ENCODE measurements around the gene SAMD15. TPM values are rescaled to one million over a fixed set of nuclear protein-coding genes. Genes with fewer than 3 reads are reported as not detected.
"Not testable (repeated sequence)": the region's sequence is repeated elsewhere in the genome, so short reads cannot be mapped to it uniquely, and the experiment has no call there.

SAMD15 gene
- 1 to 10 TPM; 3.0 to 5.7 (median 3.5) TPM for polyA plus RNA-seq (ENCODE audit: insufficient read depth in 1 of 5, insufficient read length in 5 of 5, low replicate concordance in 1 of 5)
- long read RNA-seq, donor 1, partial matches to known transcripts, result 0 of 1 reads
- long read RNA-seq, donor 1, other reads (novel, unspliced or antisense), result 0 of 1 reads
- long read RNA-seq, donor 2, partial matches to known transcripts, result 0 of 1 reads
- long read RNA-seq, donor 2, other reads (novel, unspliced or antisense), result 0 of 1 reads
- long read RNA-seq, donor 3, partial matches to known transcripts, result 0 of 6 reads
- long read RNA-seq, donor 3, other reads (novel, unspliced or antisense), result 6 of 6 reads
- long read RNA-seq, donor 4, result 0 reads
- long read RNA-seq, donor 5, result 0 reads
- long read RNA-seq, donor 6, result 0 reads
- long read RNA-seq, donor 7, partial matches to known transcripts, result 0 of 1 reads
- long read RNA-seq, donor 7, other reads (novel, unspliced or antisense), result 0 of 1 reads
- long read RNA-seq, donor 8, result 0 reads

DNA sequence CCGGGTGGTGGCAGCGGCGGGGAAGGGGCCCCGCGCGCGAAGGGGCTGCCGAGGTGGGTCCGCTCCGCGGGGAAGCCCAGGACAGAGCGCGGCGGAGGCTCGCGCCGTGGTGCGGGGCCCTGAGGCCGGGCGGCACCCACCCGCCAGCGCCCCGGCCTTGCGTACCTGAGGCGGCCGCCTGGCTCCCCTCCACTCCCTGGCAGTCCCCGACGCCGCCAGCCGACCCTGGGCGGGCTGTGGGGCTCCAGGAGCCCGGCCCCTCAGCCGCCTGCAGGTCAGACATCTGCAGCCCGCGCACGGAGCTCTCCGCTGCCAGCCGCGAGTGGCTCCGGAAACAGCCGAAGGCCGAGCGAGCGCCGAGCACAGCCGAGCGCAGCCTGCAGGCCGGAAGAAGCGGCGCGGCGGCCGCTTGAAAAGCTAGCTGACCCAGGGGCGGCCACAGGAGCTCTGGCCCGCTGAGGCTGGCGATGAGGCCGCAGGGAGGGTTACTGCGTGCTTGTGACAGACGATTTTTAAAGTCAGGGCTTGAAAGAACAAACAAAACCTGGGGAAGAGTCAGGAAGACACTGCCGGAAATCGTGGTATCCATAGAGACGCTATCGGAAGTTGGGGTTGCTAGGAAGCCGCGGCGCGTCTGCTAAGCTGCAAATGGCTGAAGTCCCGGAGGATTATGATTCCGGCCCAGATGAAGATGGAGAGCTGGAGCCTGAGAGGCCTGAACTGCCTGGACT is at the start of gene SAMD15, which contains the start of gene TMED8:
TSS of gene SAMD15 (plus strand) at position 609 of the 731 bp plus-strand sequence. CDS start at position 649, 40 bp downstream.
TSS of gene TMED8 (minus strand) at position 324 of the 731 bp plus-strand sequence. CDS start at position 283, 41 bp downstream.
- peak; percentile 86 to 88 for DNase-seq

DNA sequence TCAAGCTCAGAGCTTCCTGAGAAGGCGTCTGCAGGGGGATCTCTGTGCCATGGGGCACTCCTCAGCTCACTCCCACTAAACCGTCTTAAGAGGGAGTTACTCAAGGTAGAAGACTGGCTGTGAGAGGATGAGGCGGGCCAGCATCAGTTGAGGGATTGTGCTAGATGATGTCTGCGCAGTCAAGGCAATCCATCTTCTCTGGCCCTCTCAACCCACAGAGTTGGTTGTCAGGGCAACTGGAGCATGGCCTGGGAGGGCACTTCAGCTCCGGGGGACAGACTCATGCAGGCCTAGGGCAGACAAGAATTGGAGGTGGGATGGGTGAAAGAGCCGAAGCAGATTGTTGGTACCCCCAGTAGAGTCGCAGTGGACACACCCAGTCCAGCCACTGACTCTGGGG is 47.3 kb upstream of the SAMD15 start:
- DNase-seq, result no peak

DNA sequence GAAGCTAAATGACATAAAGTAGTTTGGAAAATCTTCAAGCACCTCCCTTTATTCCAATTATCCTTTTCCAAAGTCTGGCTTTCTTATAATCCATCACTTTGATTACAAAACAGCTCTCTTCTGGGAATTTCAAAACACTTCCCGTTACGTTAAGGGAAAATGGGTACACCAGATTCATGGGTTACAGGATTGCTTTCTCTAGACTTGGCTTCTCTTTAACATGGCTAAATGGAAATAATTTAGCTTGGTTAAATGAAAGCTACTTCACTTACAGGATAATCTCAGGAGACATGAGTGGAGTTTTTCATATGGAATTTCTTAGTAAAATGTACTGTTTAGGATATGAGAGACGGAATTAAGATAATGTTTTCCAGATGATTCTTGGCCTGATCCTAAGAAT is 41.6 kb upstream of the SAMD15 start:
- no peak for DNase-seq

DNA sequence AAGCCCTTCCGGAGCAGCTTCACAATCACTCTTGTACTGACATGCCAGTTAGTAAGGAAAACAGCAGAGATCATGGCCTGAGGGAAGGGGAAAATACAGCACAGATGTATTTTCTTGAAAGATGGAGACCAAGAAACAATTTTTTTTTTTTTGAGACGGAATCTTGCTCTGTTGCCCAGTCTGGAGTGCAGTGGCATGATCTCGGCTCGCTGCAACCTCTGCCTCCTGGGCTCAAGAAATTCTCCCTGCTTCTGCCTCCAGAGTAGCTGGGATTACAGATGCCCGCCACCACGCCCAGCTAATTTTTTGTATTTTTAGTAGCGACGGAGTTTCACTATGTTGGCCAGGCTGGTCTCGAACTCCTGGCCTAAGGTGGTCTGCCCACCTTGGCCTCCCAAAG is 39.9 kb upstream of the SAMD15 start:
- not testable (repeated sequence) for DNase-seq

DNA sequence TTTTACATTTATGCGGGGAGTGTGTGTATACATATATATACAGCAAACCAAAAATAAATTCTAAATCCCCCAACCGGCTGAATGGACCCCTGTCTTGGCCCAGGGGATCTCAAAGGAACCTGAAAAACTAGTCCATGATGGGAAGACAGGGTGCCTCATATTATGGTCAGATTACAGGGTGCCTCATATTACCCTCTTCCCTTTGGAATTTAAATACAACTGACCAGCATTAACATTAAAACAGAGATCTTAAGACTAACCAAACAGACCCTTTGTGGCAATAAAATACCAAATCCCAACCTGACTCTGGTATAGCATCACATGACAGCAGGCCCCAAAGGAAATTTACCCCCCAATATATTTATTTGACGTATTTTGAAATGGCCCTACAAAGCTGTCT is 39.3 kb upstream of the SAMD15 start:
- no peak for DNase-seq

DNA sequence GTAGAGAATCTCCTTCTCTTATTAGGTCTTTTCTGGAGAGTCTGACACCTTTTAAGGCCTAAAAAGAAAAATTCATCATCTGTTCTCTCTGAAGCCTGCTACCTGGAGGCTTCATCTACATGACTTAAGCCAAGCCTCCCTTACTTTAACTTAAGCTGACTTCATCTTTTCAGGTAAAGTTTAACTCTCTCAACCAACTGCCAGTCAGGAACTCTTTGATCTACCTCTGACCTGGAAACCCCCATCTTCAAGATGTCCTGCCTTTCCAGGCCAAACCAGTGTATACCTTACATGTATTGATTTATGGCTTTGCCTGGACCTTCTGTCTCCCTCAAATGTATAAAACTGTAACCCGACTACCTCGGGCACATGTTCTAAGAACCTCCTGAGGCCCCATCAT is 38.9 kb upstream of the SAMD15 start:
- no peak for DNase-seq

DNA sequence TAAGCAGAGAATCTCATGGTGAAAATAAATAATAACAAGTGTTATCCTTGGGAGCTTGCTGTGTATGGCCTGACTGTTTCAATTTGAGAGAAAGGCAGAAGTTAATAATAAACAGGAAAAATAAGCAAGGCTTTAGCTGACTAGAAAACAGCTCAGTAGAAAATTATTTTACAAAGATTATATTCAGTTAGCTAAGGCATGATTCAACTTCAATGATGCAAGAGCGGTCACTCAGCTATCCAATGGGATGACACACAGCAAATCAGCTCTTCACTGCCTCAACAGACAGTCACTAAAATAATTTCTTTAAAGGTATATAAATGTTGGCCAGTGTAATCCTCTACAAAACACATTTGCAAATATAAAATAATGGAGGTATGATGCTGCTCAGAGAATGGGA is 37.8 kb upstream of the SAMD15 start:
- DNase-seq, result no peak

DNA sequence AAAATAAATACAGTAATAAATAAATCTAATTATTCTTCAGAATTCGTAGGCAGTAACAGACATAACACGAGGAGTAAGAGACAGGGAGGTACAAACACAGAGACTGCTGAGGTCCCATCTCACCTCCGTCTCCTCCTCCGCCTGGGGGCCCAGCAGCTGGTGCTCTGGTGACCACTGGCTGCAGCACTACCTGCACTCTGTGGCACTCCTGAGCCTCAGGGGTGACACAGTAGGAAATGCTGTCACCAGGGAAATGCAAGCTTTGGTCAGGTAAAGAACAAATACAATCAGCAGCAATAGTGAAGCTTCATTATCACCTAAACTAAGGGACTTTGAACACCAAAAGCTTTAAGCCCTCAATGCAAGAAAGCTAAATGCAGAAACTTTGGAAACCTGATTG is 36.8 kb upstream of the SAMD15 start:
- no peak for DNase-seq

DNA sequence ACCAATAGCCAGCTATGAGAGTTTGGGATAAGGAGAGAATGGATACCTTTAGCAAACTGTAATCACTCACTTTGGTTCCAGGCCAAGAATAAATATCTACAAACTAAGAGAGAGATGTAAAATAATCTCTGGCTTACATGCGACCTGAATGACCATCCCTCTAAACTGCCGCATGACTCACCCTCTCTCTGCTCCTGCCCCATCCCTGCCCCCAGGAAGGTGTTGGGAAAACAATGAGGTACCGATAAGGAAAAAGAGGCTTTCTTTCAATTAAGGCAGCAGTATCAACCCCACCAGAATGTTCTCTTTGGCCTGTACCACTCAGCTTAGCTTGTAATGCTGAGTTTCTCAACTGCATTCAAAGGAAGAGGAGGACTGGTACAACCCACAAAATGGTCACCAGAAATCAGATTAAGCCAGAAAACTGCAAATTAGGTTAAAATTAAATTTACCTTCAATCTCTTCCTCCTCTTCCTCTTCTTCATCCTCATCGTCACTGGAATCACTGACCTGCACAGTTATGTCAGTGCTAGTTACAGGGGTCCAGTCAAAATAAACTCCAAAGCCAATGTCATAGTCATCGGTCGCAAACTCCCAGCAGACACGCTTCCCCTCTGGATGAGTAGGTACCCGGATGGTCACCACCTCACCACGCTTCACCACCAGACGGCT is 34.3 kb upstream of the SAMD15 start:
- DNase-seq, result no peak

DNA sequence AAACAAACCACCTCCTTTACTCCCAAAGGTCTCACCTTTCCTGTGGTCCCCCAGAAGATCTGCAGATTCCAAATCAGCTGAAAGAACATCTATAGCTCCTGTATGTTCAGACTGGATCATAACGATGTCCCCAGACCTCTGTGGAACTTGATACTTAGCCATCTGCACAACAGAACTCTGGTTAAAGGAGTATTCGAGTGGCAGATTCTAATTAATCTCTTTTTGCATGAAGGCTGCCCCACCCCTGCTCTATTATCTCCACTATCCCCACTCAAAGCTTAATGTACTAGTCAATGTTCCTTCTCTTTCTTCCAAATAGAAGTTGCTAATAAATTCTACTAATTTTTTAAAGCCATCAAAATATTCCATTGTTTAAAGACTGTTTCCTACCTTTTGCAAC is 33.5 kb upstream of the SAMD15 start:
- DNase-seq, result no peak

DNA sequence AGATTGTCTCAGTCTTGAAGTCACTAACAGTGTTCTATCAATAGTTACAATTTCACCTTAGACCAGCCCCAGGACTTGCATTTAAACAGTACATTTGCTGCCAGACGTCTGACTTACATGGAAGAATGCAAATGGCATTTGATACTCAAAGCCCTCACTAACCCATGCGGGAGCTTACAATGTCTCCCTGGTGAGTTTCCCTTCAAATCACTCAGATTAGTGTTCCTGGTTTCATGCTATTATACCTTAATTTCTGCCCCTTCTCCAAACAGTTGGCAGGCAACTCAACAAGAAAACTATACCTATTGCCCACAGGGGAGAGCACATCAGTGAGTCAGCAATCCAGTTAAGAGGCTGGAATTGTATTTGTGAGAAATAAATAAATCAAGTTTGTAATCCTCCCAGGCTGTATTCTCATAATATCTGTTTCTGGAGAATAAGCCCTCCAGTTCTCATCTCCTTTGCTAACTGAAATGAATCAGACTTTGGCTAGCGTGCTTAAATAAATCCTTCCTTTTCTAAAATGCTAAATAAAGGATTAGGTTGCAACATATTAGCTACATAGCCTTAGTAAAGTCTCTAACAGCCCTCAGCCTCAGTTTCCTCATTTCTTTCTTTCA is 32.7 kb upstream of the SAMD15 start:
- DNase-seq, result no peak

DNA sequence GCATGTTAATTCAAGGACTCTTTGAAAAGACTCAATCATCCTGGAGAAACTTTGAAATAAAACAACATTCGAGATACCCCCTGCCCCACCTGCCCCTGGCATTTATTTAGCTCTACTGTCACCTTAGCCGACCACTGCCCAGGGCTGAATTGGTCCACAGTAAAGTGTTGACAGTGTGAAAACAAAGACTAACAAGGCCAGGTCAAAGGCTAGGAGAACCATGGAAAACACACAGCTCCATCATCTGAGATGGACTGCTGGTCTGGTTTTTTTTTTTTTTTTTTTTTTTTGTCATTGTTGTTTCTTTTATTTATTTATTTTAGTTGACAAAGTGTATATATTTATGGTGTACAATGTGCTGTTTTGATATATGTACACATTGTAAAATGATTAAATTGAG is 30.7 kb upstream of the SAMD15 start:
- DNase-seq, result no peak

DNA sequence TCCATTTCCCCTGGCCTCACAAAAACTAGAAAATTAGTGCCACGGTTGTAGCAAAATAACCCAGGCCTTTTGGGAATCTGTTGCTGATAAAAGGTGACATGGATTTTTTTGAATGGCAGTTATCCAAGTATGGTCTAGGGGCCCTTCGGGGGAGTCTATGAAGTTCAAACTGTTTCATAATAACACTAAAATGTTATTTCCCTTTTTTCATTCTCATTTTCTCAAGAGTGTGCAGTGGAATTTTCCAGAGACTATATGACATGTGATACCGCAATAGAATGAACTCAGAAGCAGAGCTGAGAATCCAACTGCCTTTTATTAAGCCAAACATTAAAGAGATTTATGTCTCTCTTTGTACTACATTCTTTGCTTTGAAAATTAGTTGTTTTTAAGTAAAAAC is 29.4 kb upstream of the SAMD15 start:
- DNase-seq, result no peak

DNA sequence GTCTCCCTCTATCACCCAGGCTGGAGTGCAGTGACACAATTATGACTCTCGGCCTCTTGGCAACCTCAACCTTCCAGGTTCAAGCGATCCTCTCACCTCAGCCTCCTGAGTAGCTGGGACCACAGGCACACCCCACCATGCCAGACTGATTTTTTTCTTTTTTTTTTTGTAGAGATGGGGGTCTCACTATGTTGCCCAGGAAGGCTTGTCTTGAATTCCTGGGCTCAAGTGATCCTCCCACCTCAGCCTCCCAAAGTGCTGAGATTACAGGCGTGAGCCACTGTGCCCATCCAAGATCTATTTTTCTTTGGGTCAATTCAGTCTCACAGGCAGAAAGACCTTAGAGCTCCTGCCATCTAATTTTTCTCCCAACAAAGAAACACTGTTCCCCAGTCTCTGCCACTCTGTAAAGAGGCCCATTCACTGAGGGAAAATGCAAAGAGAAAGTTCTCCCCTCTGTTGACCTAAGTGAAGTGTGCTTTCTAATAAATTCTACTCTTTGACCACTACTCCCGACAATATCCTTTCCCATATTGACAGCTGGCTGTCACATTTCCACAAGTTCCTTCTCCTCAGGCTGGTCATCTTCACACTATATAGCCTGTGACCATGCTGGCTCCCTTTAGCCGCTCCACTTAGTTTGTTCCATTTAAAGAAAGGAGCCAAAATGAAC is 23.6 kb upstream of the SAMD15 start:
- no peak for DNase-seq

DNA sequence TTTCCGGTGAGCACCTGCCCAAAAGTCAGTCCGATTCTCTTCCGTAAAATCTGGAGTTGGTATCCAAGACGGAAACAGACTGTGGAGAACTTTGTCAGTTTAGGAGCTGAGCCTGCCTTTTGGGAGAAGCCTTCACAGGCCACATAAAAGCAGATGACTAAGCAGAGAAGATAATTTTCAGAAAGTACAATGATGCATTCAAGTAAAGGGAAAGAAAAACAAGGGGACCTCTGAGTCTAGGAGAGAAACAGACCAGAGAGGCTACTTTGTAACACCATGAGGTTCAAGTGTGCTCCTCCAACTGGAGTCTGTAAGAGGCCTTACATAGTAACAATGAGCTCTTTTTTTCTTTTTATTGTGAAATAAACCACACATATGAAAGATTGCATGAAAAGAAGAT is 21.4 kb upstream of the SAMD15 start:
- DNase-seq, result no peak

DNA sequence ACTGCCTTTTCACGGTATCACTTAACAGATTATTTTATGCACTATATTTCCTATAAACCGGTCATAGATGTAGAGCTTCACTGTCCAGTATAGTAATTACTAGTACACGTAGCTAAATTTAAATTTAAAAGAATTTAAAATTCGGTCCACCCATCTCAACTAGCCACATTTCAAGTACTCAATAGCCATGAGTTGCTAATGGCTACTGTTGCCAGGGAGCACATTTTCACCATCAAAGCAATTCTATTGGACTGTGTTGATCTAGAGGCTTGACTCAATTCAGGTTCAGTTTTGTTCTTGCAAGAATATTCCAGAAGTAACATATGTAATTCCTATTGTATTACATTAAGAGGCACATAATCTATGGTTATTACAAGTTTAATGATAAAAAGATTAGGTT is 20.3 kb upstream of the SAMD15 start:
- DNase-seq, result no peak

DNA sequence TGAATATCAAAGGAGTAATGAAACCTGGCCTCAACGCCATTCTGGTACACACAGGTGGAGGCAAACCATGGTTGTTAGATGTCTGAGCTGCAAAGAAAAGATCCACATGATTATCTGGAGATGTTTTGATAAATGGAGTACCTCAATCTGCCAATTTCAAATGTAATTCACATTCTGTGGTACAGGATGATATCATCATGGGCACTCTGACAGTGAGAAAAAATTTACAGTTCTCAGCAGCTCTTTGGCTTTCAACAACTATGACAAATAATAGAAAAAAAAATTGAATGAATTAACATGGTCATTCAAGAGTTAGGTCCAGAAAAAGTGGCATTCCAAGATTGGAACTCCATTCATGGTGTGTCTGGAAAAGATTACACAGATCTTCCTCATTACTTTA is 17.6 kb upstream of the SAMD15 start:
- DNase-seq, result no peak

DNA sequence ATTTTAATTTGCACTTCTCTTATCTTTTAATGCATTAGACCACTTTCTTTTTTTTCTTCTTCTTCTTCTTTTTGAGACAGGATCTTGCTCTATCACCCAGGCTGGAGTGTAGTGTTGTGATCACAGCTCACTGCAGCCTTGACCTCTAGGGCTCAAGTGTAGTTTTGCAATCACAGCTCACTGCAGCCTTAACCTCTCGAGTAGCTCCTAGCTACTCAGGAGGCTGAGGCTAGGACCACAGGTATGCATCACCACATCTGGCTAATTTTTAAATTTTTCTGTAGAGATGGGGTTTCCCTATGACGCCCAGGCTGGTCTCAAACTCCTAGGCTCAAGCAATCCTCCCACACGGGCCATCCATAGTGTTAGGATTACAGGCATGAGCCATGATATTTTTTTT is 13.0 kb upstream of the SAMD15 start:
- no peak for DNase-seq

DNA sequence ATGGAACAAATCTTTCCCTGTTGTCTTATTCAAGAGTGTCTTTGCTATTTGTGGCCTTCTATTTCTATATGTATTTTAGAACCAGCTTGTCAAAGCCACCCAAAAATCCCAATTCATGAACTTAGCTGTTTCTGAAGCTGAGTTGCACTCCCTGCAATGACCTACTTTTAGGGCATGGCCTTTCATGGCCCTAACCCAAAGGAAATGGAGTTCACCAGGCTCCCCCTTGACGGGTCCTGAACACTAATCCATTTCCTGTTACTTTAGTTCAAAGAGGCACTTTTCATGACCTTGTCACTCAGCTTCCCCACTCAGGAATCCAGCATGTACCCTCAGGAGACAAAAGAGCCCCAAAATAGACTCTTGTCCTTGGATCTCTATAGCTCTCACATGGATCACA is 7.9 kb upstream of the SAMD15 start:
- DNase-seq, result no peak

DNA sequence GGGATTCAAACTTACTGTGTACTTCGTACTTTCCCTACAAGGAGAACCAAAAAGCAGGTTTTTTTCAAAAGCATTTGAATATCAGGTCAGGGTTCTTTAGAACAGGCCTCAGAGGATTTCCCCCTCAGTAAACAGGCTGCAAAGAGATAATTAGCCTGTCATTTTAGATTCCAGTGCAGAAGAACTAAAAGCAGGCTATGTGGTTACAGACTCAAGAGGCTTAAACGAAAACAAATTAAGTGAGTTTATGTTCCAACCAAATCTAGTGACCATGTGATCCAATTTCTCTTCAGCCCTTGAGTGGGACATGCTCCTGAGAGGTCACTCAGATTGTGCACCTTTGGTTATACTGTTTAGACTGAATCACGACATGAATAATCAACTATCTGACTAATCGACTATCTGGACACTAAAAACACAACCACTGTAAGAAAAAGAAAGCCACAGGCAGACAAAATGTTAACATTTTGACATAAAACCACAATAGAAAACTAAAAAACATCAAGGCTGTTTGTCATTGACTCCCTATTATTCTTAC is 4.8 kb upstream of the SAMD15 start:
- DNase-seq, result no peak

All from right lung (tissue), 10 donors.